ENCODE results near the gene TRRAP.

- TF ChIP-seq CTCF (IDR thresholded peaks at IDR 0.05) (no peak), POLR2A (IDR thresholded peaks at IDR 0.05) (no peak), EP300 (IDR thresholded peaks at IDR 0.05) (no peak)
Observed at GRCh38 chr7:98908585-98908984, 30.3 kb downstream of the TRRAP start.
